Epidermal melanocyte (primary cell): ENCODE measurements around the gene TBC1D9.

ENCODE experiments used
- DNase-seq: peaks from one replicate; pipeline ENCODE4 v3.0.0; 2011; ENCODE audit warnings: low spot score; ENCODE audit not compliant: insufficient read length

Gene TBC1D9

DNA sequence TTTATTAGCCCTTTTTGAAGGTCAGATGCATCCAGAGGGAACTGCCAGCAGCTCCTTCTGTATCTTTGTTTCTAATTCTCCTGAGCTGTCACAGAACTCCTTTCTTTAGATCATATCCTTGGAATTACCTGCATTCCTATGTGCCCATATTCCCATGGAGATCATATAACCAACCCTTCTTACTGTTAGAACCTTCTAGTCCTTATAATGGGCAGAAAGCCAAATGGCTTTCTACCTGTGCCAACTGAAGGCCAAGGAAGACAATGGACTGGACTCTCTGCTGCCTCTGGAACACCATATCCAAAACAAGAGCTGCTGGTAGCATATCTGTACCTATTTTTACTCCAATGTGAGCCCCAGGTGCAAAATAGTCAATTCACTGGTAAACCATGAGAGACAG is 60.7 kb downstream of the TBC1D9 start:
- DNase-seq = no peak

GRCh38 chr4:140693562-140693961 is 62.6 kb downstream of the TBC1D9 start:
- DNase-seq = no peak

DNA sequence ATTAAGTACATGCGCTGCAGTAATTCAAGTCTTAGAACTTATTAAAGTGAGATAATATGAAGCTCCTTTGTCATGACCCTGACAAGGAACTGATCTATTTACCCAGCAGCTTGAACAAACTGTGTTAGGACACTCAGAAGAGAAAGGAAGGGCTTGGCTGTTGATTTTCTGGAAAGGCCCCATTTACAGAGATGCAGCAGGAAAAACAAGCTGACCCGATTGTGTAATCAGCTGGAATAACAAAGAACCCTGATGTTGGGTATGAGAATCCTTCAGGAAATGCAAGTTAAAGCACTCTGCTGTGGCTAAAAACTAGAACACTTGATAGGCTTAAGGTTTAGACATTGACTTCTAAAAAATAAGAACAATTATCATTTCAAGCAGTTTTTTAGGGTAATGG is 64.8 kb downstream of the TBC1D9 start:
- DNase-seq = peak; percentile 23

DNA sequence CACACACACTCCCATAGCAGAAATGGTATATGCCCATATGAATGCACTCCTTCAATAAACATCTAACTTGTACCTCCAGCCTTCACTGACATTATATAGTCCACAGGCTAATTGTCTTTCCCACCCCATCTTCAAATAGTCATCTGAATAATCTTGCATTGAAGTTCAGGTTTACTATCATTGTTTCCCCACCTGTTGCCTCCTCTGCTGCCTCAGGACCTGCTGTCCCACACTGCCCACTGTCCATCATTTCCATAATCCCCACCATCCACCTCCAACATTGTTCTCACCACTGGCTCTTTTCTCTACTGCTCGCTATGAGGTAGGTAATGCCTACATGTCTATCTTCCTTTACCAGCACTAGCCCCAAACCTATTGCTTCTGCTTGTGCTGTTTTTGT is 66.1 kb downstream of the TBC1D9 start:
- DNase-seq = no peak

DNA sequence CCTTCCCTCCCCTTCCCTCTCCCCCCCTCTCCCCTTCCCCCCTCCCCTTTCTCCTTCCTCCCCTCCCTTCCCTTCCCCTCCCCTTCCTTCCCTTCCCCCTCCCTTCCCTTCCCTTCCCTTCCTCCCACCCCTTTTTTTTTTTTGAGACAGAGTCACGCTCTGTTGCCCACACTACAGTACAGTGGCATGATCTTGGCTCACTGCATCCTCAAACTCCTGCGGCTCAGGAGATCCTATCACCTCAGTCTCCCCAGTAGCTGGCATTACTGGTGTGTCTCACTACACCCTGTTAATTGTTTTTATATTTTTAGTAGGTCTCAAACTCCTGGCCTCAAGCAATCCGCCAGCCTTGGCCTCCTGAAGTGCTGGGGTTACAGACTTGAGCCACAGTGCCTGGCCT is 66.6 kb downstream of the TBC1D9 start:
- DNase-seq = no peak

DNA sequence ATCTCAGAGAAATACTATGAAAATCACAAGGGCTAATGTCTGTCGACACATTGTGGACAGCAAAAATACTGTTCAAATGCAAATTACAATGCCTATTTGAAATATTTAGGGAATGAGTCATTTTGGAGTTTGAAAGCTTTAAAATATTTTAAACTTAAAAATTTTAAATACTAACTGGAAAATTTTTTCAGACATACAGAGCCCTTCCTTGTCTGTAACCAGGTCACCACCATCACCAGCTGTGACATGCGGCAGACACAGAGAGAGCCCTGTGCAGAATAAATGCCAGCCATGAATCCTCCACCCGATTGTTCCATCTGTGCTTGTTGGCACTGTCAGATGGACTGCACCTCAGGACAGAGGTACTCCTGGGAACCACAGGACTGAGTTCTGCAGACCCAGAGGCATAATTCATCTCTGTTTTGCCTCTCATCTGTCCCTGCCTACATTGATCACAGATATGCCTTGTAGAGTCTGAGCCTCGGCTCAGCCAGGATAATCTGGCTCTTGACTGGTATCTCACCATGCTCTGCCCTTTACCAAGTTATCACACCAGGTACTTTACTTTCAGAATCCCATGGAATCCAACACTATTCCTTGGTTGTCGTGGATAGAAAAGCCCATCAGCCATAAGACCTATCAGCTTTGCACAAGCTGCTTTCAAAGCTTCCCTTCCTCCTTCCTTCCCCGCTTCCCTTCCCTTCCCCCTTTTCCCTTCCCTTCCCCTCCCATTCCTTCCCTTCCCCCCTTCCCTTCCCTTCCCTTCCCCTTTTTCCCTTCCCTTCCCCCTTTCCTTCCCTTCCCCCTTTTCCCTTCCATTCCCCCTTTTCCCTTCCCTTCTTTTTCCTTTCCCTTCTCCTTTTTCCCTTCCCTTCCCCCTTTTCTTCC is 67.2 kb downstream of the TBC1D9 start:
- DNase-seq = no peak

DNA sequence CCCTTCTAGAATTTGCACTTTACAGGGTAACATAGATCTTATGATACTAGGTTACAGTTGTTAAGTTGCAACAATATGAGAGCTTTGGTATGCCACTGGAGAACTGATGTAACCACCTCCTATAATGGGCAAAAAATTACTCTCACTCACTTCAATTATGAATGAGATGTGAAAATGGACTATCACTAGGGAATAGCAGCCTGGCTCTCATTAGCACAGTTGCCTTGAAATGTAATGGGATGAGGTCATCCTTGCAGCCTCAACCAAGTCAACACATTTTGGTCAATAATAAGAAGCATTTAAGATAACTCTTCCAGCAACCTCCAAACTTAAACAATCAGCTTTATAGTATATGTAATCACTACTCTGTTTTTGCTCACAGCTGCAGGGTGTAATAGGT is 69.4 kb downstream of the TBC1D9 start:
- no peak for DNase-seq

DNA sequence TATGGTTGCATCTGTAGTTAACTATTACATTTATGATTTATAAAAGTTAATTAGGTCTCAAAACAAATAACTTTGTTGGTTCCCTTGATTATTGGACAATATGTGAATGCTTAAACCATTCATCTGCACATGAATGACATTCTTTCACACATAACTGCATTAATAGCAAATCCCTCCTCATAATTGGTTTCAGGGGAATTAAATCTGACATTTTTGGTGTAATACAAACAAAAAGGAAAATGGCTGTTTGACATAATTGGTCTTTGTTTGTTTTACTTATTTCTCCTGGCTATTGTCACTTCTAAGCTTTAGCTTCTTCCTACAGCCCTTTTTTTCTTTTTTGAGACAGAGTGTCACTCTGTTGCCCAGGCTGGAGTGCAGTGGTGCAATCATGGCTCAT is 71.9 kb downstream of the TBC1D9 start:
- DNase-seq = no peak

DNA sequence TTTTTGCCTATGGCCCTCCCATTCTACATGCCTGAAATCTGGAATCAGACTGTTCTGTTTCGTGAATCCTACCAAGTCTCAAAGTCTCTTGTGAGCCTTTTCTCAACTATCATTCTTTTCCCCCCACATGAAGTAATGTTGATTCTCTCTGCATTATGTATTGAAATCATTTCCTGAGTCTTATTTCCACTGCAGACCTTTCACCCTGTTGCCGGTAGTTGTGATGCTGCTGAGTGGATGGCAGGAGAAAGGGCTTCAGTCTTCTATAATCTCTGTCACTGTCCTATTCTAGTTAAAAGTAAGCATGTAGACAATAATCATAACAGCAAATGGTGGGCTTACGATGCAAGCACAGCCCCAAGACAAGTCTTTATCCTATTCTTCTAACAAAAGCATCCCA is 75.0 kb downstream of the TBC1D9 start:
- DNase-seq = no peak

- no peak for DNase-seq
Measured at GRCh38 chr4:140680686-140681085, 75.5 kb downstream of the TBC1D9 start.

DNA sequence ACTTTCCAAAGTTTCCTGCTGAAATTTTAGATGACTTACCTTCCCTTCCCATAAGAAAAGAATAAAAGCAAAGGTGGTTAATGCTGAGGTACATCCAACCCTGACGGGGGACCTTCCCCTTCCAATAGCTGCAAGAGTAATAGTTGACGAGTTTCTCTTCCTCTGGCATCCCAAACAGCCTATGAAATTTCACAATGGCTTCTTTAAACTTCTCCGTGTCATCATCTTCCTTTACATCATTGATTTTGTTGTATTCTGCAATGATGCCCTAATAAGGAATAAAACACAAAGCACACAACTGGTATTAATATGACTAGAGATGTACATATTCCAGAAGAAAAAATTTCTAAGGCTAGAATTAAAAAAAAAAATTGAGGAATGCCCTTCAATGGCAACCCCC is 76.6 kb downstream of the TBC1D9 start:
- no peak for DNase-seq

DNA sequence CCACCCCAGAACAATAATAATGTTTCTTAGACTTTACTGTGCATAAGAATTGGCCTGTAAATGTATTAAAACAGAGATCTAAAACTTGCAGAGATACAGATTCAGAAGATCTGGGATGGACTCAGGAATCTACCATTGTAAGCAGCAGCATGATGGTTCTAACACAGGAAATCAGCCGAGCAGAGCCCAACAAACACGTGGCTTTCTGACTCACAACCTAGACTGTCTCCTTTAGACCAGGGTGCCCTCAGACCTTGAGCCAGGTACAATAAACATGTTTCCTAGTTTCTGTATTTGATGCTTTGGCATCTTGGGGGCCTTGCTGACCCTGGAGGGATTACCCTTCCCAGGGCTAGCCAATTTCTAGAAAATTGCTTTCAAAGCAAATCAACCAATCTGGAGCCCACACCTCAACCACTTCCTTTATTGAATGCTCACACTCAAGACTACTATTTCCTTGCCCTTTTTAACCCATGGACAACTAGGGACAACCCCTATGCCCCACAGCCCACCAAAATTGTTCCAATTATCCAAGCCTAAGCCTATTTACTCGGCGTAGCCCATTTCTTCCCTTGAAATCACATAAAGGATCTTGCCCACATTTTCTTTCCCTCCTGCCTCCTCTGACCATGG is 80.5 kb downstream of the TBC1D9 start:
- no peak for DNase-seq

DNA sequence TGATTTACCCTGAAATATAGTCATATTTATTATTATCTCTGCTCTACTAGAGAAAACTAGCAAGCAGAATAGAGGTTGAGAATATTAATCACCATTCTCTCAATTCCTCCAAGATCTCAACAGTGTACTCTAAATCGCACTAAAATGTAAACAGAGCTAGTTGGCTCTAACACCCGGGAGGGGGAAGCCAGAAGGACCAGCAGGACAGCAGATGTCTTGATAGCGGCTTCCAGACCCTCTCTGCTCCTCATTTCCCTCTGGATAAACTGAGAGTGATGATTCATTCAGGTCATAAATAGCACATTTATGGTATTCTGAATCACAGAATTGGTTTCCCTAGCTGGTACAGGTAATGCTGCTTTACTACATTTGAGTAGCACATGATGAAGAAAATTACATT is 82.5 kb downstream of the TBC1D9 start:
- DNase-seq = no peak

DNA sequence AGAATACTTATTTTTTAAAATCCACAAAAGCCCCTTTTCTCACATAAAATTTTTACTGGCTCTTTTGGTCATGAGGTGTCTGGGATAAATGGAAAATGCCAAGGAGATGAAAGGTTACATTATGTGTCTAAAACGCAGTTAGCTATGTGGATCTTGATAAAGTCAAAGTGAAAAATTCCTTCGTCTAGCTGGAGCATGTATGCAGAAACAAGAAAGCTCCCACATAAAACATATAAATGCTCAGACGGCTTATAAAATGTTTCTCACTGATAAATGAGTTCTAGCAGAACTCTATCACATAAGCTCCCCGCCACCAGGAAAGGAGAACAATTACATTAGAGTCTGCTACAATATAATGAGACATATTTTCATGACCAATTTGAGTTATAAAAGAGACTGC is 83.8 kb downstream of the TBC1D9 start:
- no peak for DNase-seq

DNA sequence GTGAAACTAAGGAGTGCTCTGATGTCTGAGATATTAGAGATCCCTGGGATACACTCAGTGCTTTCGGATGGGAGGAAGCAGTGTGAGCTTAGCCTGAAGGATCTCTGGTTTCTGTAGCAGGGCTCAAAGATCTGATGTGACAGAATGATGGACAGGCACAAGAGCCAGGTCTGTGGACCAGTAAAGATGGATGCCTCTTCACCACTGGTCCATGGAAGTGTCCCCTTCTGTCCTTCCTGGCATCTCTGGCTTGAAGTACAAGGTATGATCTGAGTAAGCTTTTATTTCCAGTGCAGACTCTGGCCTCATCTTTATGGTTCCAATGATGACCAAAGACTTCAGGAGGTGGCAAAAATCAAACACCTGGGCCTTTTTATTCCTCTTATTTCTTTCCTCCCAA is 88.1 kb downstream of the TBC1D9 start:
- no peak for DNase-seq

DNA sequence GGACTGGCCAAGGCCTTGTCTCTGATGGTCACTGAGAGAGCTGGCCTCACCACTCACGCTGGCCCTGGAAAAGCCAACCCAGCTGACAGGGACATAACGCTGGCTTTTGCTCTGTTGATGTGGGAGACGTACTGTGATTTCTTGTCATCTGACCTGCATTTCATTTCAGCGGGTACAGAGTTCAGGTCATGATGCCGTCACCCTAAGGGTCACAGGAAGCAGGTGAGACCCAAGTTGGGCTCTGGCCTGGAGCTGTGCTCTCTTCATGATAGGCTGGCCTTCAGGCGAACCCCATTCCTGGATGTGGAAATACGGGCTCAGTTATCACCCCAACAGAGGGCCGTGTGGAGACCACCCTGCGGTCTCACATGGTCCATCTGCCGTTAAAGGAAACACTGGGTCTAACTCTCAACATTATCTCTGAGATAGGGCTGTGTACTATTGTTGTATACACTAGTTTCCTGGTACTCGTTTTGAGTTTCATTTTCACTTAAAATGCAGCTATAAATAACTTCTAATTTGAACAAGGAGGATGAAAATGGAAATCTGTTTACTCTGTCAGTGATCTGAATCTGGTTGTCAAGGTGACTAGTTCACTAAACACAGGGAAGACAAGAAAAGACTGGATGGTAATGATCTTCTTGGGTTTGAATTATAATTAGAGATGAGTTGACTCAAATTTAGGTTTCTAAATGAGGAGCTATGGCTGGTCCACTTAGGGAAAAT is 89.1 kb downstream of the TBC1D9 start:
- DNase-seq = no peak

GRCh38 chr4:140662082-140662869 is 93.9 kb downstream of the TBC1D9 start:
- no peak for DNase-seq

- no peak for DNase-seq
Measured at GRCh38 chr4:140661550-140661949, 94.6 kb downstream of the TBC1D9 start.

GRCh38 chr4:140659943-140660700 is 96.1 kb downstream of the TBC1D9 start:
- no peak for DNase-seq

DNA sequence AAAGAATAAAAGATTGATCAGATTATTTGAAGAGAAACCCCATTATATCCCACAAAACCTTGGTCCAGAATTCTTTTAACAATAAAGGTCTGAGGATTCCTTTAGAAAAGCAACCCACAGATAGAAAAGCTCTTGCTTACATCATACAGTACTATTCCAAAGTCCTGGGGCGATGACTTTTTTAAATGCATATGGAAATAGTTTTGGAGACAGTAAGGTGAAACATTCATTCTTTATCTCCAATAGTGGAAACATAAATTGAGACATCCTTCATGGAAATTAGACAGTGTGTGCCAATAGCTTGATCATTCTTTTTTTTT is 101.7 kb downstream of the TBC1D9 start:
- DNase-seq = no peak
